IMR-90 (cell line): ENCODE data around the gene KRT7. TPM values are rescaled to one million over a fixed set of nuclear protein-coding genes. Genes with fewer than 3 reads are reported as not detected.

ENCODE experiments used
- ATAC-seq: fragments of 200-7000 bp; cut with Tn5 transposase; 2 replicates; pipeline ENCODE4 v1.9.1; 2020; ENCODE audit warnings: low read depth, mild to moderate bottlenecking, moderate library complexity
- BruUV-seq: library from RNA; stranded (reverse); fragments of 400-500 nt; replicated peaks from 2 replicates; lab custom pipeline; 2021; lab: Mats Ljungman, UMichigan
- CTCF ChIA-PET: fragments of 300-600 bp; formaldehyde crosslinking; extraction: SDS; loops from one replicate; lab custom pipeline; 2021; ENCODE audit warnings: antibody characterized with exemption; lab: Yijun Ruan, JAX
- POLR2A ChIA-PET: fragments of 300-600 bp; sonication (Branson Sonifier 250); formaldehyde crosslinking; loops from one replicate; lab custom pipeline; 2022; ENCODE audit warnings: antibody characterized with exemption; ENCODE audit not compliant: unreplicated experiment; lab: Charles Lee
- DNase-seq: peaks from one replicate; pipeline ENCODE4 v3.0.0; 2013
- H2AFZ ChIP-seq: replicated peaks from 2 replicates; pipeline ENCODE3; 2013; ENCODE audit warnings: low read length, mild to moderate bottlenecking; ENCODE audit not compliant: poor library complexity
- H2AK5ac ChIP-seq: 2 replicates; pipeline ENCODE4 v1.6.1; 2013; ENCODE audit warnings: low read depth, low read length, inconsistent platforms
- H2AK9ac ChIP-seq: replicated peaks from 2 replicates; pipeline ENCODE3; 2013; ENCODE audit warnings: mild to moderate bottlenecking, low read depth, low read length, moderate library complexity; ENCODE audit not compliant: poor library complexity
- H2BK120ac ChIP-seq: 2 replicates; pipeline ENCODE4 v1.6.1; 2013; ENCODE audit warnings: low read depth, low read length, inconsistent platforms
- H2BK15ac ChIP-seq: 3 replicates; pipeline ENCODE4 v1.6.1; 2013; ENCODE audit warnings: low read depth, low read length, inconsistent platforms
- H2BK20ac ChIP-seq: 2 replicates; pipeline ENCODE4 v1.6.1; 2013; ENCODE audit warnings: low read depth, mild to moderate bottlenecking, inconsistent platforms, low read length, moderate library complexity
- H2BK5ac ChIP-seq: 2 replicates; pipeline ENCODE4 v1.6.1; 2013; ENCODE audit warnings: mild to moderate bottlenecking, low read depth, low read length, inconsistent platforms; ENCODE audit not compliant: poor library complexity, severe bottlenecking
- H3K14ac ChIP-seq: replicated peaks from 2 replicates; pipeline ENCODE4 v1.6.1; 2013; ENCODE audit warnings: low read depth, low read length, inconsistent platforms
- H3K18ac ChIP-seq: 2 replicates; pipeline ENCODE4 v1.6.1; 2013; ENCODE audit warnings: low read depth, low read length, control low read depth
- H3K23ac ChIP-seq: 2 replicates; pipeline ENCODE4 v1.6.1; 2013; ENCODE audit warnings: low read depth, low read length, inconsistent platforms
- H3K27ac ChIP-seq: 2 replicates; pipeline ENCODE4 v1.5.1; 2013; ENCODE audit warnings: mild to moderate bottlenecking, control low read depth, low read length; ENCODE audit not compliant: insufficient read depth
- H3K27me3 ChIP-seq: 2 replicates; pipeline ENCODE4 v1.6.1; 2013; ENCODE audit warnings: low read length; ENCODE audit not compliant: control insufficient read depth, insufficient read depth
- H3K36me3 ChIP-seq: 2 replicates; pipeline ENCODE4 v1.6.1; 2013; ENCODE audit warnings: low read length, mixed read lengths; ENCODE audit not compliant: control insufficient read depth, insufficient read depth
- H3K4ac ChIP-seq: 2 replicates; pipeline ENCODE4 v1.6.1; 2013; ENCODE audit warnings: low read depth, low read length, inconsistent platforms
- H3K4me1 ChIP-seq: 2 replicates; pipeline ENCODE4 v1.6.1; 2013; ENCODE audit warnings: low read length, mixed read lengths; ENCODE audit not compliant: control insufficient read depth, insufficient read depth
- H3K4me2 ChIP-seq: 2 replicates; pipeline ENCODE4 v1.6.1; 2013; ENCODE audit warnings: low read depth, mild to moderate bottlenecking, control low read depth, low read length, moderate library complexity
- H3K4me3 ChIP-seq: 2 replicates; pipeline ENCODE4 v1.5.1; 2013; ENCODE audit warnings: low read depth, mild to moderate bottlenecking, control low read depth, low read length, moderate library complexity; ENCODE audit not compliant: insufficient read depth
- H3K56ac ChIP-seq: 2 replicates; pipeline ENCODE4 v1.6.1; 2013; ENCODE audit warnings: low read length, inconsistent platforms; ENCODE audit not compliant: insufficient read depth; ENCODE audit errors: extremely low read depth
- H3K79me1 ChIP-seq, 2 experiments: 2 replicates each; pipeline ENCODE4 v1.6.1; 2013; ENCODE audit warnings: low read length in 2 of 2, inconsistent platforms in 1 of 2, low read depth in 1 of 2
- H3K9ac ChIP-seq: 2 replicates; pipeline ENCODE4 v1.6.1; 2013; ENCODE audit warnings: low read depth, low read length, control low read depth
- H3K9me1 ChIP-seq: 2 replicates; pipeline ENCODE4 v1.6.1; 2013; ENCODE audit warnings: low read length, inconsistent platforms; ENCODE audit not compliant: insufficient read depth
- H3K9me3 ChIP-seq: 2 replicates; pipeline ENCODE4 v1.6.1; 2013; ENCODE audit warnings: low read length; ENCODE audit not compliant: control insufficient read depth, insufficient read depth
- H4K20me1 ChIP-seq: 2 replicates; pipeline ENCODE4 v1.6.1; 2013; ENCODE audit warnings: low read length, inconsistent platforms; ENCODE audit not compliant: insufficient read depth
- H4K5ac ChIP-seq: 2 replicates; pipeline ENCODE4 v1.6.1; 2013; ENCODE audit warnings: mild to moderate bottlenecking, low read depth, low read length, control low read depth
- H4K8ac ChIP-seq, 2 experiments: 2 replicates each; pipeline ENCODE4 v1.6.1; 2013; ENCODE audit warnings: low read depth in 2 of 2, low read length in 2 of 2, control low read depth in 1 of 2, inconsistent platforms in 1 of 2
- H4K91ac ChIP-seq: 2 replicates; pipeline ENCODE4 v1.6.1; 2013; ENCODE audit warnings: low read depth, low read length, inconsistent platforms; ENCODE audit not compliant: insufficient read depth
- NFE2L2 ChIP-seq: fragments of 150-350 bp; IDR thresholded peaks from 2 replicates; pipeline ENCODE4 v1.6.1; 2016; ENCODE audit warnings: low read depth, mild to moderate bottlenecking, low read length
- RFX5 ChIP-seq: IDR thresholded peaks from 2 replicates; pipeline ENCODE4 v1.8.0; 2012; ENCODE audit warnings: low read depth, mild to moderate bottlenecking, low read length, moderate library complexity
- WGBS, 2 experiments: methylation state at CpG; one replicate each; pipeline versions ENCODE4 v1.1.5 to v1.1.7; 2013; ENCODE audit warnings: missing lambda C conversion rate in 2 of 2; ENCODE audit not compliant: insufficient read length in 1 of 2; ENCODE audit errors: extremely low coverage in 2 of 2; 5-methylcytosine and 5-hydroxymethylcytosine counted together
- dilution Hi-C: fragments of 300-500 bp; cut with HindIII; formaldehyde crosslinking; loops from one replicate; pipeline ENCODE4 v1.14.3; 2018; ENCODE audit warnings: low sequenced_read_pairs; ENCODE audit not compliant: unreplicated experiment
- in situ Hi-C: fragments of 300-500 bp; cut with MboI; formaldehyde crosslinking; loops from 3 replicates; pipeline ENCODE4 v1.14.3; 2019; ENCODE audit warnings: low sequenced_read_pairs, inconsistent platforms, mixed read lengths
- intact Hi-C: fragments of 100-400 bp; cut with micrococcal nuclease; formaldehyde crosslinking; loops from 2 replicates; pipeline ENCODE4 v1.10.0; 2022
- polyA plus RNA-seq, 3 experiments: library from polyadenylated mRNA; depleted of rRNA; stranded (reverse); fragments of >200 nt; gene quantifications; 2 replicates each; pipeline ENCODE4 v1.2.3, GENCODE V29; 2012; ENCODE audit warnings: low replicate concordance in 1 of 3
- total RNA-seq: library from RNA; depleted of rRNA; stranded (reverse); fragments of >200 nt; gene quantifications from 2 replicates; pipeline ENCODE4 v1.2.3, GENCODE V29; 2012

The KRT7 gene
- total and polyA plus RNA-seq, 2 of the 4 experiments (the other 2 are of a cell fraction): 0.54 to 1.7 TPM

DNA sequence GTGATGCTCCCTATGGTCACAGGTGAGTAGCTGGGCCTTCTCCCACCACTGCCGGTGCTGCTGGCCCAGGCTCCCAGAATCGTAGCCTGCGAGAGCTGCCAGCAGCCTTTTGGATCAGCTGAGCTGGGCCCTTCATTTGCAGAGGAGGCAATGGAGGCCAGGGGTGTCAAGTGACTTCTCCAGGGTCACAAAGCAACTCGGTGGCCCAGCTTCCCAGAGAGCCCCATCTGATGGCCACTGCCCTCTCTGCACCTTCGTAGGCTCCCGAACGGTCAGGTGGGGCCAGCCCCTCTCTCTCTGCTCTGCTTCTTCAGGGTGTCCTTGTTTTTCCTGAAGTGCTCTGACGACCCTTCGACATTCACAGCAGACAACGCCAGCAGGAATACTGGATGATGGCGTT lies 45.8 kb upstream of the KRT7 start:
- Histone ChIP-seq H3K4ac (peak overlapping the region; percentile 99), H2AFZ (peak overlapping the region; percentile 76), H3K9ac (no peak overlapping the region), H4K91ac (peak overlapping the region; percentile 99), H4K8ac (peak overlapping the region; percentile 92 to 97), H3K9me3 (no peaks in the 10 kb centered on the region), H2BK5ac (peak overlapping the region; percentile 99), H3K4me2 (no peak overlapping the region), H3K56ac (0 out of 2 replicates have a peak overlapping the region, but pooled peaks have one; percentile 86), H3K27ac (peak overlapping the region; percentile 76), H2BK20ac (peak overlapping the region; percentile 99), H3K14ac (peak overlapping the region; percentile 93), H3K4me3 (no peak overlapping the region), H3K9me1 (peaks cover 69% of the 10 kb centered on the region), H4K20me1 (no peaks in the 10 kb centered on the region), H4K5ac (peak overlapping the region; percentile 64), H2BK120ac (peak overlapping the region; percentile 100), H2AK9ac (peak overlapping the region; percentile 94), H2BK15ac (peak overlapping the region; percentile 72), H3K27me3 (no peaks in the 10 kb centered on the region), H3K23ac (peak overlapping the region; percentile 61; the same call in 1 of the 2 replicates), H2AK5ac (peak overlapping the region; percentile 79), H3K79me1 (peaks cover 0 to 72% of the 10 kb centered on the region in 2 experiments; a peak in 3 of 4 replicates), H3K4me1 (peaks cover 66% of the 10 kb centered on the region), H3K36me3 (no peaks in the 10 kb centered on the region), H3K18ac (peak overlapping the region; percentile 53)
- no peak for DNase-seq
- in situ Hi-C loops: no loop called here
- ChIA-PET CTCF (interaction anchor here (1.6 kb wide), 2 partner anchors 15 to 26 kb away, joined by 3 to 6 read pairs; no protein-coding TSS in a partner anchor), POLR2A (no interaction called here)
- intact Hi-C loops: no loop called here
- dilution Hi-C loops: no loop called here
- ATAC-seq: no peak
- TF ChIP-seq NFE2L2: no peak
- no peak for TF ChIP-seq RFX5
- WGBS, 2 experiments: 90% methylated on average over 4 of the region's 11 CpGs; no CpG with 5 or more reads in 1 of the 2 experiments
- no TSS peak for BruUV-seq
